ENCODE results near the gene NOS1AP.

GRCh38 chr1:162363823-162364222 is 294.3 kb downstream of the NOS1AP start:
- no peak for TF ChIP-seq CTCF (IDR thresholded peaks at IDR 0.05)
- no peak for TF ChIP-seq POLR2A (IDR thresholded peaks at IDR 0.05)
- TF ChIP-seq POLR2AphosphoS5 (IDR thresholded peaks at IDR 0.05; ENCODE audit: insufficient read depth in 1 of 2, low read depth in 1 of 2) = no peak

Data from vagina (tissue), 2 donors.